Stimulated activated CD8-positive, alpha-beta memory T cell treated with anti-CD3 and anti-CD28 coated beads, Interleukin-4, amount 100 ng/mL, for 4 hours (primary cell): ENCODE data around the gene RPS6KA2.

Experiments used
- DNase-seq, 2 donors: peaks; one replicate each; pipeline ENCODE4 v3.0.0-alpha.2; 2020; ENCODE audit warnings: low read depth in 2 of 2, low spot score in 1 of 2

RPS6KA2 gene

DNA sequence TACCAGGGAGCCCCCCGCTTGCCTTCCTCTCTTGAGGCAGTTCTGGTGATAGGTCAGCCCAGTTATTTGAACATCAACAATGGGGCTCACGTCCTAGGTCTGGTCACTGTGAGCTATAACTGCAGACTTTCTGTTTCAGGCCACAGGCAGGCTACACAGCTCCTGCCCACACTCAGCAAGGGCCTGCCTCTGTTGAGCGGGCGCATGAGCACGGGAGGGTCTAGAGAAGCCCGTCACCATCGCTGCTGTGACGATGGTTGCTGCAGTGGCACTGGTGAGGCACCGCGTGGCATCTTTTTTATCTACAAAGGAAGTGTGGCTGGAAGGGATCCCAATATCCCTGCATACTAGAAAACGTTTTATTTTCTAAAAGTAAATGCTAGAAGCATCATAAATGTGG is 118.3 kb downstream of the RPS6KA2 start:
- DNase-seq: no peak

DNA sequence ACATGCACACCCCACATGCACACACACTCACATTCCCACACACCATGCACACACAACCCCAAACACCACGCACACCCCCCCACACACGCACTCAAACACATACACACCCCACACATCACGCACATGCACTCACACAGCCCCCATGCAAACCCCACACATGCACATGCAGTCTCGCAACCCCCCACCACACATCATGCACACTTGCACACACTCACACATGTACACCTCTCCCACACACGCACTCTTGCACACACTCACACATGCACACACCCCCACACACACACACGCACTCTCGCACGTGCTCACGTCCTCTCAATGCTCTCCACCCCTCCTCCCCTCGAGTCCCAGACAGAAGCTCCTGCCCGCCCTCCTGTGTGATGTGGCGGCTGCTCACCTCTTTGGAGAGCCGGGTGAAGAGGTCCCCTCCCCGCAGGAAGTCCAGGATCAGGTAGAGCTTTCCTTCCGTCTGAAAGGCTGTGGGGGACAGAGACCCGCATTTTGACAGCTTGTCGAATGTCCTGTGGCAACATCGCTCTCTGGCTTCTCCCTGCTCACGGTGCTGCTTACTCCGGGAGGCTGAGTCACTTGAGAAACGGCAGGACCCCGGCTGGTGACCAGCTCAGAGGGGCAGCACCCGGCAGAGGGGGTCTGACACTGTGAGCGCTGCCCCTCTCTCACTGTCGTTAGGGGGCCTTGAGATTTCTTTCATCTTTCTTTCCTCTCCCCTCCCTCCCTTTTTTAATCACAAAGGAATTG is 119.1 kb downstream of the RPS6KA2 start:
- DNase-seq: no peak

DNA sequence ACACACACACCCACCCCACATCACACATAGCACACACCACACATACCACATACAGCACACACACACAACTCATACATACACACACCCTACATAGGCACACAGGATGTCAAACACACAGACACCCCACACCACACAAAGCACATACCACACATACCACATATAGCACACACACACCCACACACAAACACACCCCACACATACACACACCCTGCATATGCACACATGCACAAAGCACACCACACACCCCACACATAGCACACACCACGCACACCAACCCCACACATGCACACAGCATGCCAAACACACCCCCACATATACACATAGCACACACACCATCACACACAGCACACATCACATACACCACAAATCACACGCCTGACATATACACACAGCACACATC is 119.7 kb downstream of the RPS6KA2 start:
- no peak for DNase-seq

DNA sequence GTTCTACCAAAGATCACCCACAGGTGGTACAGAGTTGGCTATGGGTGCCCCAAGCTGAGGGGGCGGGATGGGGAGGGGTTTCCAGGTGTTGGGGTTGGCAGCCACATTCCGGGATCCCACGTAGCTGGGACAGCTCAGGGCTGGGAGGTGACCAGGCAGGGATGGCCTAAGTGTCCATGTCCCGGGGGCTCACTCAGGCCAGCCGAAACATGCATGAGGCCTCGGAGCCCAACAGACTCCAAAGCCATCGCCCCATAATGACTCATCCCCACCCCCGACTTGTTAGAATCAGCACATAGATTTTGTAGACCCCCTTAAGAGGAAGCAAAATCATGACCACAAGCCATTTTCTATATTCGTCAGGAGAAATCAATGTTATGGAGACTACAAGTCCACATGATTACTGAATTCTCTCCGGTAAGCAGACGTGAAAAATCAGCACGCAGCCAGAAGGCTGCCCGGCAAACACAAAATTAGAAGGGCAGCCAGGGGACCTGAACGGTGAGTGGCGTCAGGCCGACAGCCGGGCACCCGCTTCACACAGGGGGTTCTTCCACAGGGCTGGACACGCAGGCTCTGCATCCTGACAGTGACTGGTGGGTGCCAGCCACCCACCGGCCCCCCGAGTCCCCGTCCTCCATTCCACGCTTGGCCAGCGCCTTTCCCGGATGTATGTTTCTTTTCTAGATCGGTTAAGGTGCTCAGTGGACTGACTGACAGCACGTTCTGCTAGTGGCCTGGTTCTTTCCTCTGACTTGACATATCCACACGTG is 121.7 kb downstream of the RPS6KA2 start:
- DNase-seq: no peak

DNA sequence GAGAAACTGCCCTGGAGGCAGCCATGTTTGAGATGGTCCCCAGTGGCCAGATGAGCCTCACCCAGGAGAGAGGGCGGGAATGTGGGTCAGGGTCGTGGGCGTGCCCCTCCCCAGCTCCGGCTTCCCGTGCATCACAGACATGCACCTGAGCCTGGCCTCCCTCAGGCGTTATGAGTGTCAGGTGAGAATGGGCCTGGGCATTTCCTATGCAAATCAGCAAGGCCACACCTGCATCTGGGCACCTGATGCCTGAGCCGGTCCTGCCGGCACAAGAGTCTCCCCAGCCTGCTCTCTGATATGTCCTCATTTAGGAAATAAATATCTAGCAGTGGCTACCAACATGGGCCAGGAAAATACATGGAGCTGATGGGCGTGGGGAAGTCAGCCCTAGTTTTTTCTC is 123.0 kb downstream of the RPS6KA2 start:
- no peak for DNase-seq

DNA sequence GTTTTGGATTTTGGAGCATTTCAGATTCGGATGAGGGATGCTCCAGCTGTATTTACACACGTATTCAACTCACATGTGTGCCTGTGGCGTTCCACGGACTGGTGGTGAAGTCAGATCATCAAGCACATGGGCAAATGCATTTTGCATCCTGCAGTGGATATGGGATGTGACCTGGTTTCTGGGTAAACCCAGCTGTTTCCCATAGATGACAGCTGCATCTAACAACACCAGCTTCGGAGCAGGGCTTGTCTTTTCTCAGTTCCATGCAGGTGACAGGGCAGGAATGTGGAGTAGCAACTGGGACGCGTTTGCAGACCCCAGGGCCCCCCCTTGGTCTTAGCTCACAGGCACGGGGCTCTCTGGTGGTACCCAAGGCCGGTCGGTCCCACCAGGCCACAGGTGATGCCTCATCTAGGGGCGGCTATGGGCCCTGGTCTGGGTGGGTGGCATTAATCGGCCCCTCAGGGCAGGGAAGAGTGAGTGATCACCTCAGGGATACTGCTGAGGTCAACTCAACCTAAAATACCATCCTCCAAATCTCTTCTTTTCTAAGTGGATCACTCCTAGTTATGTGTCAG is 123.8 kb downstream of the RPS6KA2 start:
- DNase-seq: no peak

DNA sequence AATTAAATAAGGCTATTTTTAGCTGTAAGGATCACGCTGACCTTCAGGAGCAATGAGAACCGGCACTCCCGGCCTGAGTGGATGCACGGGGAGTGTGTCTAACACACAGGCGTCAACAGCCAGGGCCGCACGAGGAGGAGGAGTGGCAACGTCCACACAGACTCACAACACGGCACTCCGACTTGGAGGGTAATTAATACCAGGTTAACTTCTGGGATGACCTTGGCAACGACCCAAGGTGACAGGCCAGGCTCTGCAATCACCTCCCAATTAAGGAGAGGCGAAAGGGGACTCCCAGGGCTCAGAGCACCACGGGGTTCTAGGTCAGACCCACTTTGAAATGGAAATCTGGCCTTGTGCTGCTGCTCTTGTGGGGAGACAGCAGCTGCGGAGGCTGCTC is 124.6 kb downstream of the RPS6KA2 start:
- DNase-seq: no peak

DNA sequence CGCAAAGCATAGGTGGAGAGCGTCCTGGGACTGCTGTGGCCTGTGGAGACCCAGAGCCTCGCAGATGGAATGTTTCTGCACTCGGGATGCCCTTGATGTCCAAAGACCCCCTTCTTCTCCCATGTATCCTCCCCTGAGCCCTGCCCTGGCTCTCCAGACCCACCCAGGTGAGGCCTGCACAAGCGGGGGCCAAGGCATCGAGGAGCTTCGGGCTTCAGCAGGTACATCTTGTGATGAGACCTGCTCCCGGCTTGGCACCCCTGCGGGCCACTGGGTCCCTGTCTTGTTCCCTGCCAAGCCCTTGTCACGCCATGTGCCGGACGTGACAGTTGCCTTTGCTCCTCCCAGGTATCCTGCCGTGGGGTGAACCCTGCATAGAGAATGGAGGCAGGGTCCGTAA is 125.8 kb downstream of the RPS6KA2 start:
- DNase-seq: no peak

DNA sequence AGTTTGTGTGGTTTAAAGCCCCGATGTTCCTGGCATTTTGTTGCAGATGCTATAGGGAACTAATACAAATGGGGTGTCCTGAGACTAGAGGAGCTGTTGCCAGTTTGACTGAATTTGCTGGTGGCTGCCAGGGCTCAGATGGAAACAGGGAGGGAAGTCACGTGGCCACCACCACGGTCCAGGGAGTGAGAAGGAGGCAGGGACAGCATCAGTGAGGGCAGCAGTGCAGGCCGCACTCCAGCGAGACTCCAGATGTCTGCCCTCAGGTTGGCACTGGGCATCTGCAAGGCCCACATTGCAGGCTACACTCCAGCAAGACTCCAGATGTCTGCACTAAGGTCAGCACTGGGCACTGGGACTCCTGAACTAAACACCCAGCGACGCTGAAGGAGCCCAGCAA is 126.8 kb downstream of the RPS6KA2 start:
- no peak for DNase-seq

DNA sequence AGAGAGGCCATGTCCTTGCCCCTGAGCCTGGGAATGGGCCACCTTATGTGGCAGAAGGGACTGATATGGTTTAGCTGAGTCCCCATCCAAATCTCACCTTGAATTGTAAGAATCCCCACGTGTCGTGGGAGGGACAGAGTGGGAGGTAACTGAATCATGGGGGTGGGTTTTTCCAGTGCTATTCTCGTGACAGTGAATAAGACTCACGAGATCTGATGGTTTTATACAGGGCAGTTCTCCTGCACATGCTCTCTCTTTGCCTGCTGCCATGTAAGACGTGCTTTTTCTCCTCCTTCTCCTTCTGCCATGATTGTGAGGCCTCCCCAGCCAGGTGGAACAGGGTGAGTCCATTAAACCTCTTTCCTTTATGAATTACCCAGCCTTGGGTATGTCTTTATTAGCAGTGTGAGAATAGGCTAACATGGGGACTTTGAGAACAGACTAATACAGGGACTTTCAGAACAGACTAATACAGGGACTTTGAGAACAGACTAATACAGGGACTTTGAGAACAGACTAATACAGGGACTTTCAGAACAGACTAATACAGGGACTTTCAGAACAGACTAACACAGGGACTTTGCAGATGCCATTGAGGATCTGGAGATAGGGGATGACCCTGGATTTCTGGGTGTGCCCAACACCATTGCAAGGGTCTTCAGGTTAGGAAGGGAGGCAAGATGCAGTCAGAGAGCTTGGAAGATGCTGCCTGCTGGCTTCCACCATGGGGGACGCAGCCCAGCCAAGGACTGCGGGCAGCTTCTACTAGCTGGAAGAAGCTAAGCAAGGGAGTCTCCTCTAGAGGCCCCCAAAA is 127.5 kb downstream of the RPS6KA2 start:
- no peak for DNase-seq

DNA sequence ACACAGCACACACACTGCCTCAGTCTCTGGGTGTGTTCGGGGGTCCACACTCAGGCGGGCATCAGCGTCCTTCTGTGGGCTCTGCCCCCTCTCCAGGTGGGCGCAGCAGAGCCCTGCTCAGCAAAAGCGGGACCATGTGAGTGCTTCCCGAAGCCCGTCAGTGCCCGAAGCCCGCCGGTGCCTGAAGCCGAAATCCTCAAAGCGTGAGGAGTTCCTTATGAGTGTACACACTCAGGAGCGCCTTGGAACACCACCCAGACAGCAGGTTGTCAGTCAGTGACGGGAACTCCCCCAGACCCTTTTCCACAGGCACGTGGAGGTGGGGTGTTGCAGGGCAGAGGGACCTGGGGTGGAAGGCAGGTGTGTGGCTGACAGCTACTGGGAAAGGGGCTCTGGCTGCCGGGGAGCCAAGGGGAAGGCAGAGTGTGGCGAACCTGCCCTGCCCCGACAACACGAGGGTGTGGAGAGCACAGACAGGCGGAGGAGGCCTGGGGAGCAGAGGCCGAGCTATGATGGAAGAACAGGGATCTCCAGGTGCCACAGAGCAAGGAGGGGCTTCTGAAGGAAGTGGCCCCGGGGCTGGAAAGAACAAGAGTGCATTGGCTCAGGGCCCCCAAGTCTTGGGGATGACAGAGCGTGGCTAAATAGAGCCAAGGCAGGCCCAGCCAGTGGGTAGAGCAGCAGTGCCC is 128.2 kb downstream of the RPS6KA2 start:
- no peak for DNase-seq

DNA sequence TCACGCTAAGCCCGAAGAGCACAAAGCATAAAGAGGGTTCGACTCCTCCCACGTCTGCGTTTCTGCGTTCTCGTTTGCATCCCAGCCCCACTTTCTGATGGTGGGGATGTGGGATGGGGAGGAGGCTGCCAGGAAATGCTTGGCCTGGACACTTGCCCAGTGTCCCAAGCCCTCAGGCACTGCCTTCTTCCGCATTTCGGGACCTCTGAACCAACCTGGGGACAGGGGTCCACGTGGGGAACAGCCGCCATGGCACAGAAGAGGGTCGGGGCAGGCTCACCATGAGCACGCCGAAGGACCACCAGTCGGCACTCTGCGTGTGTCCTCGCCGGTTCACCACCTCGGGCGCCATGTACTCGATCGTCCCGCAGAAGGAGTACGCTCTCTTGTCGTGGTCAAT is 128.8 kb downstream of the RPS6KA2 start:
- DNase-seq: no peak

DNA sequence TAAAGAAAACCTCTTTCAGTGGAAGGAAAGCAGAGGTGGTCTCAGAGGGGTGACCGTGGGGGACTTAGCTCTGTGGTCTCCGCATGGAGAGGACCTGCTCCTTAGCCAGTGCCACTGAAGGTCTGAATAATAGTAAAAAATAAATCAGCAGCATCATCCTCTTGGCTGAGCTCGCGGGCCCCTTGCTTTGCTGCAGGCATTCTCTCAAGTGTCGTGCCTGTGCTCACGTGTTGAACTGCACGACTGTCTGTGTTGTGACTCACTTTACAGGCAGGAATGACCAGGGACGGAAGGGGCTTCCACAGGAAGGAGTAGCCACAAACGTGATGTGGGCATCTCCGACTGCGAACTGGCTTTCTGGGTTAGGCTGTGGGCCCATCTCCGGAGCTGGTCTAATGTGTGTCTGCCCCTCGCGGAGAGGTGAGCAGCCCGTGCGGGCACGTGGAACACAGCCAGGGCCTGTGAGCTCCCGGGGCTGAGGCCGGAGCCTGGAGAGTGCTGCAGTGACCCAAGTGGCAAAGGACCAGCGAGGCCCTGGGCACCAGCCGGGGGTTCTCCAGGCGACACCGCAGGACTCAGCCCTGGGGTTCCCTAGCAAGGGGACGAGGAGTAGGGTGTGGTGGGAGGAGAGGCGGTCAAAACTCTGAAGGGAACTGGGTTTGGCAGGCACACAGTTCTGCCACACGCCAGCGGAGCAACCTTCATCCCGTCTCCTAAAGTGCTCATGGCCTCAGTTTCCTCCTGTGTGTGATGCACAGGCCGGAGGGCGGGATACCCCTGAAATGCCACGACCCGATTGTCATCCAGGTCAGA is 129.8 kb downstream of the RPS6KA2 start:
- DNase-seq: no peak

DNA sequence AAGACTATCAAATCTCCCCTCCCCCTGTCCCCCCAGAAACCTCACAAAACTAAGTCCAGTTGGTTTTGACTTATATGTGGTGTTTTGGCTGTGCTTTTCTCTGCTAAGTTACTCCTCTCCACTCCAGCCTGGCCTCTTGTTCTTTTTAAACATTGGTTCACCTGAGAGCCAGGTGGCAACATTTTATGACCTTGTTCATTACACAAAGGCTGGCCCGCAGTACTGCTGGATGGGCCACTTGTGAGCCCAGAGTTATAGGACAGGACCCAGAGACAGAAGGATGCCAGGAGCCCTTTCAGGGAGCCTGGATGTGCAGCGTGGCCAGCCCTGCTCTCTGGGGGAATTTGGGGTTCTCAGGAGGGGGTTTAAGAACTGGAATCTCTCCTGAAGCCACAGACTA is 130.6 kb downstream of the RPS6KA2 start:
- DNase-seq: no peak

DNA sequence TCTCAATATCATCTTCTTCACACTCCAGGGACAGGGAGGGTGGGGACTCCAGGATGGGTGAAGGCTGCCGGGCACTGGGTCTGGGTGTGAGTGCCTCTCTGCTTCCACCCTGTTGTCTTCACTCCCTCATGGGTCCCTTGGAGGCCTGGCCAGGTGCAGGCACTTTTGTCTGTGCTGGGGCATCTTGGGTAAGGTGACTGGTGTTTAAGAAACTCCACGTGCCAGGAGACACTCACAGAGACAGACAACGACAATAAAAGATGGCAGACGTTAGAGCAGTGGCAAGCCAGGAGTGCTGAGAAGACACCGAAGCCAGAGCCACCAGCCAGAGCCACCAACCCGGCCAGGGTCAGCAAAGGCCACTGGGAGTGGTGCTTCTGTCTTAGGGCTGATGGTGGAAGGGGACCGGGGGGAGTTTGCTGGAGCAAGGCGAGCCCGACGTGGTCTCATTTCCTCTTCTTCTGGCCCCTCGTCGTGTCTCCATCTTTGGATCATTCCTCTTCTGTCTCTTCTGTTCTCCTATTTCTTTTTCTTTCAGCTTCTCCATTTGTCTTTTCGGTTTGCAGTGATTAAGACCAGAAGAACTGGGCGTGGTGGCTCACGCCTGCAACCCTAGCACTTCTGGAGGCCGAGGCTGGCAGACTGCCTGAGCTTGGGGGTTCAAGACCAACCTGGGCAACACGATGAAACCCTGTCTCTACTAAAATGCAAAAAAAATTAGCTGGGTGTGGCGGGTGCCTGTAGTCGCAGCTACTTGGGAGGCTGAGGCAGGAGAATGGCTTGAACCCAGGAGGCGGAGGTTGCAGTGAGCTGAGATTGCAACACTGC is 131.3 kb downstream of the RPS6KA2 start:
- DNase-seq: no peak

DNA sequence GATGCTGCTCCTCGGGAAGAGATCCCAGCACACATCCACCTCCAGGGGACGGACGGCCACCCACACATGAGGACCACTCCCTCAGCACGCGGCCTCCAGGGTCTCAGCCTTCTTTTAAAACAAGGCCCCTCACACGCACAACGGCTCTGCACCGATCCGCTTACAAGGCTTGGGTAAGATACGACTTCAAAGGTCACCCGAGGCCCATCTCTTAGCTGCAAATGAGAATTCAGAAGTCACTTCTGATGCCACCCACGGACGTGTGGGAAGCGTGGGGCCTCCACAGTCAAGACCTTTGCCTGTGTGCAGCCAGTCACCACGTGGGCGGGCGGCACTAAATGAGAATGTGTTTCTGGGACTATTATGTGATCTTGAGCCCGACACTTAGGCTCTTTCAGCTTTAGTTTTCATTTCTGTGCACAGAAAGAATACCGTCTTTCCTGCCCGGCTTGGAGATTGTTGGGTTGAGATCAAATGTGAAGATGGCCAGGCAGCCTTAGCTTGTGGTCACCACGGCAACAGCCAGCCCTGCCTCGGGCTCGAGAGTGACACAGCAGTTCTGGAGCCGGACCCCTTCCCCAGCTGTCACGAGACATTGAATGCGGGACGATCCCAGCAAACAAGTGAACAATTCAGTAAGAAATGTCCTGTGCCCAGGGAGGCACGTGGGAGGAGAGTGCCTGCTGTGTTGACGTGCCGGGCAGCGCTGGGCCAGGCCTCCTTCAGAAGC is 132.1 kb downstream of the RPS6KA2 start:
- peak in 1 of 2 donors; percentile 14 for DNase-seq

DNA sequence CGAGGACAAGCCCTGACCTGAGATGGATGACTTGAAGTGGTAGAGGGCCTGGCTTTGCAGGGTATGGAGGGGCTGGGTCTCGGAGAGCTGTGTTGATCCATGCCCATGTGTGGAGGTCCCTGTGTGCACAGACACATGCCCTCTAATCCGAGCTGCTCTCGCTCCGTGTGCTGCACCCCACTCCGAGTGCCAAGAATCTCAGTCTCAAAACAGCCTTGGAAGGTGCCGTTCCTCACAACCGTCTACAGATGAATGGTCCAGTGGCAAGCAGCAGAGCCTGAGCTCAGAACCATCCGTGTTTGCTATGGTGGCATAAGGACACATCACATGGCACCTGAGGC is 133.0 kb downstream of the RPS6KA2 start:
- no peak for DNase-seq

DNA sequence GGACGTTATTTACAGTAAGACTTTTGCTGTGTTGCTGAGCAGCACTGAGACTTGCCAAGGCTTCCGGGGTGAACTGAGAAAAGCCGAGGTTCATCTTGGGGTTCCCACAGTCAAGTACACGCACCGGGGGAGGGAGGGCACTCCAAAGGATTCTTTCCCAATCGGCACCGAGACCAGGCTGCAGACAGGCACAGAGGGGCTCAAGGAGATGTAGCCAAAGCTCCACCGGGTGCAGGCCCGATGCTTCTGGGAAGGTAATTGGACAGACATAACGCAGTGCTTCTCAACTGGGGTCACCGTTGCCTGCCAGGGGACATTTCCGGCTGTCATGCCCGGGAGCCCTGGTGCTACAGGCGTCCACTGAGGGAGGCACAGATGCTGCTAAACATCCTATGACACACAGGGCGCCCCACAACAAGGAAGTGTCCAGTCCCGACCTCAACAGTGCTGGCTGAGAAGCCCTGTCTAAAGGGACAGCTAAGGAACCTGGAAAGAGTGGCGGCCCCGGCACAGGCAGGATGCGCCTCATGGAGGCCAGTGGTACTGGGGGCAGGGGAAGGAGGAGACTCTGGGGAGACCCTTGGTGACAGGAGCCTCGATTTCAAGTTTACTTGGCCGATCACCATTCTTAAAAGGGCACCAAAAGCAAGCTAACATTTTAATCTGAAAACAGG is 133.5 kb downstream of the RPS6KA2 start:
- no peak for DNase-seq
